Bronchial epithelial cell (primary cell): ENCODE results near the gene LMF2. TPM values are rescaled to one million over a fixed set of nuclear protein-coding genes. Genes with fewer than 3 reads are reported as not detected.

Experiments used
- DNase-seq: peaks from one replicate; pipeline ENCODE4 v3.0.0-alpha.2; 2010; ENCODE audit warnings: low read depth
- FAIRE-seq: peaks from 2 replicates; lab custom pipeline; 2011; peaks lifted over from hg19 to GRCh38; lab: Jason Lieb, UNC
- H3K27me3 ChIP-seq: 2 replicates; pipeline ENCODE4 v1.5.1; 2011; ENCODE audit warnings: low read length; ENCODE audit not compliant: control insufficient read depth, insufficient read depth
- H3K36me3 ChIP-seq: 2 replicates; pipeline ENCODE4 v1.5.1; 2011; ENCODE audit warnings: low read length; ENCODE audit not compliant: control insufficient read depth, insufficient read depth
- H3K4me3 ChIP-seq: 2 replicates; pipeline ENCODE4 v1.5.1; 2011; ENCODE audit warnings: mild to moderate bottlenecking, low read depth, low read length, control low read depth
- total RNA-seq: library from RNA; depleted of rRNA; stranded (reverse); fragments of >200 nt; gene quantifications from 2 replicates; pipeline ENCODE4 v1.2.1, GENCODE V29; 2014
- TF ChIP-seq, protein P1 (sequence below): IDR thresholded peaks from 2 replicates; pipeline ENCODE4 v1.5.1; 2011; ENCODE audit warnings: mild to moderate bottlenecking, moderate library complexity, low read length, control low read depth, inconsistent platforms; ENCODE audit not compliant: insufficient read depth, severe bottlenecking

LMF2 gene
- total RNA-seq, 1 donor from 2014 or later = 10.3 TPM

GRCh38 chr22:50497093-50497492, 10.4 kb downstream of the LMF2 start:
- no peak overlapping the region for H3K4me3 ChIP-seq
- DNase-seq = no peak
- FAIRE-seq = no peak
- no peaks in the 10 kb centered on the region for H3K36me3 ChIP-seq
- TF ChIP-seq, protein P1, sequence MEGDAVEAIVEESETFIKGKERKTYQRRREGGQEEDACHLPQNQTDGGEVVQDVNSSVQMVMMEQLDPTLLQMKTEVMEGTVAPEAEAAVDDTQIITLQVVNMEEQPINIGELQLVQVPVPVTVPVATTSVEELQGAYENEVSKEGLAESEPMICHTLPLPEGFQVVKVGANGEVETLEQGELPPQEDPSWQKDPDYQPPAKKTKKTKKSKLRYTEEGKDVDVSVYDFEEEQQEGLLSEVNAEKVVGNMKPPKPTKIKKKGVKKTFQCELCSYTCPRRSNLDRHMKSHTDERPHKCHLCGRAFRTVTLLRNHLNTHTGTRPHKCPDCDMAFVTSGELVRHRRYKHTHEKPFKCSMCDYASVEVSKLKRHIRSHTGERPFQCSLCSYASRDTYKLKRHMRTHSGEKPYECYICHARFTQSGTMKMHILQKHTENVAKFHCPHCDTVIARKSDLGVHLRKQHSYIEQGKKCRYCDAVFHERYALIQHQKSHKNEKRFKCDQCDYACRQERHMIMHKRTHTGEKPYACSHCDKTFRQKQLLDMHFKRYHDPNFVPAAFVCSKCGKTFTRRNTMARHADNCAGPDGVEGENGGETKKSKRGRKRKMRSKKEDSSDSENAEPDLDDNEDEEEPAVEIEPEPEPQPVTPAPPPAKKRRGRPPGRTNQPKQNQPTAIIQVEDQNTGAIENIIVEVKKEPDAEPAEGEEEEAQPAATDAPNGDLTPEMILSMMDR = no peak
- no peaks in the 10 kb centered on the region for H3K27me3 ChIP-seq

GRCh38 chr22:50490531-50491308, 16.8 kb downstream of the LMF2 start:
- TF ChIP-seq, protein P1 = no peak
- Histone ChIP-seq H3K36me3 (no peaks in the 10 kb centered on the region), H3K4me3 (no peak overlapping the region), H3K27me3 (peaks cover 4% of the 10 kb centered on the region)
- FAIRE-seq (no peak), DNase-seq (no peak)

DNA sequence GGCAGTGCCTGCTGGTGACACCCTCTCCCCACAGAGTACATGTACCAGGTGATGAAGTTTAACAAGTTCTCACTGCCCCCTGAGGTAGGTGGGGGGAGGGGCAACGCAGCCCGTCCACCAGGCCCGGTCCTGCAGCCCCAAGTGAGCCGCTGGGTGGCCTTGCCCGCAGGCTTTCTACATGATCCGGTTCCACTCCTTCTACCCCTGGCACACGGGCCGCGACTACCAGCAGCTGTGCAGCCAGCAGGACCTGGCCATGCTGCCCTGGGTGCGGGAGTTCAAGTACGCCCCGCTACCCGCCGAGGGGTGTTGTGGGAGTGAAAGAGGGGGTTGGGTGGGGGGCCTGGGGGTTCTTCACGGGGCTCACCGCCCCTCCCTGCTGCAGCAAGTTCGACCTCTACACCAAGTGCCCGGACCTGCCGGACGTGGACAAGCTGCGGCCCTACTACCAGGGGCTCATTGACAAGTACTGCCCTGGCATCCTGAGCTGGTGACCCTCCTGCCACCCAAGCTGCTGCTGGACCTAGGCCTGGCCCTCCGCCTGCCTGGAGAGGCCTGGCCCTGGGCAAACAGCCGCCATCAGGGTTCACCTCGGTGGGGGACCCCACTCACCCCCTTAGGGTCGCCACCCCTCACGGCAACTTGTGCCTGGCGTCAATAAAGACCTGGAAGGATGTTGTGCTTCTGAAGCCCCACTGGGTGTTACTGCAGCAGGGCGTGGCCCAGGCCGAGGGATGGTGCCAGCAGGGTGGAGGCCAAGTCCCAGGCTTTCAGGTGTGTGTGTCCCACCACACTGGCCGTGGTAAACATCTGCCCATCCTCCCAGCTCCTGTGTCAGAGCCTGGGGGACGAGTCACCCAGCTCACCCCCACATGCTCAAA, 17.9 kb downstream of the LMF2 start:
- FAIRE-seq = no peak
- DNase-seq = no peak
- TF ChIP-seq, protein P1 = no peak

DNA sequence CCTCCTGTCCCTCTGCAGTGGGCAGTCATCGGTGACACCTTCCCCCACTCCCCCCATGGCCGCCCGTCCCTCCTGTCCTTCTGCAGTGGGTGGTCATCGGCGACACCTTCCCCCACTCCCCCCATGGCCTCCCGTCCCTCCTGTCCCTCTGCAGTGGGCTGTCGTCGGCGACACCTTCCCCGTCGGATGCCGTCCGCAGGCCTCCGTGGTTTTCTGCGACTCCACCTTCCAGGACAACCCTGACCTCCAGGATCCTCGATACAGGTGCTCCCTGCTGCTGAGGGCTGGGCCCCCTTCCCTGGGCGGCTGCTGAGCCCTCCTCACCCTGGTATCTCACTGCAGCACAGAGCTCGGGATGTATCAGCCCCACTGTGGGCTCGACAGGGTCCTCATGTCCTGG, 18.6 kb downstream of the LMF2 start:
- TF ChIP-seq, protein P1 = no peak
- DNase-seq (no peak), FAIRE-seq (no peak)
- Histone ChIP-seq H3K27me3 (peaks cover 4% of the 10 kb centered on the region), H3K36me3 (no peaks in the 10 kb centered on the region), H3K4me3 (no peak overlapping the region)

More for the DNA sequence above, 17.9 kb downstream of the LMF2 start:
- no peaks in the 10 kb centered on the region for H3K36me3 ChIP-seq
- peaks cover 4% of the 10 kb centered on the region for H3K27me3 ChIP-seq
- H3K4me3 ChIP-seq = no peak overlapping the region

DNA sequence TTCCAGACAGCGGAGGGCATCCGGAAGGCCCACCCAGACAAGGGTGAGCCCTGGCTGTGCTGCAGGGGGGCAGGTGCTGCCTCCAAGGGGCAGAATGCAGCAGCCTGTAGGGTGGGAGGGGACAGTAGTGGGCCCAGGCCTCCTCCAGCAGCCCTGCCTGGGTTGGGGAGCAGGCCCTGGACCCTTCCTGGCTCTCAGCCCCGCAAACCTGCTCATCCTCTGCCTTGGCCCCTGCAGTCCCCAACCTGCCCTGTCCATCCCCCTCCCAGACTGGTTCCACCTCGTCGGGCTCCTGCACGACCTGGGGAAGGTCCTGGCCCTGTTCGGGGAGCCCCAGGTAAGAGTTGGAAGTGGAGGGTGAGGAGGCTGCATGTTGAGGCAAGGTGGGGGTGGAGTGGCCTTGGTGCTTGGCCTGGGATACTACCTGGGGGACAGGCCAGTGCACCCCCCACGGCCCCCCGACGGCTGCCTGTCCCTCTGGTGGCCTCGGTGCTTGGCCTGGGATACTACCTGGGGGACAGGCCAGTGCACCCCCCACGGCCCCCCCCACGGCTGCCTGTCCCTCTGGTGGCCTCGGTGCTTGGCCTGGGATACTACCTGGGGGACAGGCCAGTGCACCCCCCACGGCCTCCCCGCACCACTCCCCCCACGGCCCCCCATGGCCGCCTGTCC, 19.4 kb downstream of the LMF2 start:
- no peak for DNase-seq
- TF ChIP-seq, protein P1 = no peak
- no peak overlapping the region for H3K4me3 ChIP-seq
- peaks cover 4% of the 10 kb centered on the region for H3K27me3 ChIP-seq
- H3K36me3 ChIP-seq = peaks cover 1% of the 10 kb centered on the region
- FAIRE-seq = no peak
